Measurements from ENCODE around the gene NELL2.

NELL2 gene

DNA sequence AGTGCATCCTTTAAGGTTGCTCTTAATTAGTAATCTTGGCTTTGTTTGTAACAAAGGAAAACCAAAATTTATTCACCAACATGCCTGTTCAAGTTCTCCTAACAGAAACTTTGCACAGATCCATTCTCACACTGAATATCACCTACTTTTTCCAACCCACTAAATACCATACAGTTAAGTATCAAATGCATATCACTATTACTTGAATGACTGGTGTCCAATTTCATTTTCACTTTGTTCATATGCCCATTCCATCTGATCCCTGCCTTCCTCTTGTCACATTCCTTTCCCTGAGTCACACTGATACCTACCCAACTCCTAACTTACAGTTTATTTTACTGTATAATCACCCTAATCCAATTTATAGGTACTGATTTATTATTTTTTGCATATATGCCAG lies 286.4 kb downstream of the NELL2 start:
- no peak for DNase-seq

- no peak for DNase-seq
These were observed 287.5 kb downstream of the NELL2 start for GRCh38 chr12:44588651-44589050.

DNA sequence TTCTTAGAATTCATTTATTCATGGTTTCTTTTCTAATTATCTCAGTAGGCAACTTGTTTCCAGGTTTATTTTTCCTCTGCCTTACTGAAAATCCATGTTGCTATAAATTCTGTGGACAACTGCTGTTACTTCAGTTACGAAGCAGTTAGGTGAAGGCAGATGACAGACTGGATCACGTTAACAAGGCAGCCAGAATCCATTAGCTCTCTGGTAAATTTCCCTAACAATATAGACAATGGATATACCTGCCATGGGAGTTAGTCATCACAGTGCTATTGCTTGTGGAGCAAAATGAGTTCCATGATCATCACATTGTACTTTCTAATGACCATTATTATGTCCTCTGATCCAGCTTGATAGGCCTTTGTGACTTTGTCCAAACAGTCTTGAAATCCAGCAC lies 291.5 kb downstream of the NELL2 start:
- no peak for DNase-seq

- no peak for DNase-seq
These were observed 293.6 kb downstream of the NELL2 start for GRCh38 chr12:44582521-44582920.

DNA sequence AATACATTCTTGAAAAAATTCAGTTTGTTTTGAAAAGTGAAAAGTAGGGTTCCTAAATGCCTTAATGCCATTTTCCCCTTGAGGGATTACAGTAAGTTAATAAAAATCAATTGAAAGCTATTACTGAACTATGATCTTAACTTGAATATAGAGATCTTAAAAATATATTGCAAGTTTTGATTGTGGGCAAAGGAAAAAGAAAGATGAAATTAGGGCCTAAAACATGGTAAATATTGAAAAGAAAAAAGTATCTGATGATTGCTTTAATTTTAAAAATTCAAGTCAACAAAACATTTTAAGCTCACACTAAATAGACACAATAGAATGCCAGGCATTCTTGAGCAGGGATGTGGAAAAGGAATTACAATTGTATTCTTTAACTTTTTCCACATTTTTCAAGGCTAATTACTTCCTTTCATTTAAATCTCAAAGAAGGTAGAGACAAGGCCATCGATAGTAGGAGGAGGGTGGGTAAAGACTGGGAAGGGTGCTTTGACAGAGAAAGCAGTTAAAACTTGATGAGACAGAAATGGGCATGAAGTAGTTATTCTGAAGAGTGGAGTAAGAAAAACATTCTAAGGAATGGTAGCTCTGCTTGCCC lies 294.4 kb downstream of the NELL2 start:
- DNase-seq, result no peak

DNA sequence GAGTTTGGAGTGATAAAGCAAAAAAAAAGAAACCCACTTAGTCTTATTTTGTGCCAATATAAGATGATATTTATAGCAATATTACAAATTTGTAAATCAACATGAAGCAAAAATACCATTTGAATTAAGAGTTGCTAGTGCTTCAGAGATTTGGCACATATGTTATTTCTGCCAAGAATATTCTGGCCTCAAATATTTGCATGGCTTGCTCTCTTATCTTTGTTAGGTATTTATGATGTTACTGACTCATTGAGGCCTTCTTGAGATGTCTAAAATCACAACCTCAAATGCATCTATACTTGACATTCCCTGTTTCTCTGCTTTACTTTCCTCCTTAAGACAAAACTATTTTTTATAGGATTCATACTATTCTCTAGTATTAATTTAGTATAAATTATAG lies 301.5 kb downstream of the NELL2 start:
- DNase-seq, result no peak

DNA sequence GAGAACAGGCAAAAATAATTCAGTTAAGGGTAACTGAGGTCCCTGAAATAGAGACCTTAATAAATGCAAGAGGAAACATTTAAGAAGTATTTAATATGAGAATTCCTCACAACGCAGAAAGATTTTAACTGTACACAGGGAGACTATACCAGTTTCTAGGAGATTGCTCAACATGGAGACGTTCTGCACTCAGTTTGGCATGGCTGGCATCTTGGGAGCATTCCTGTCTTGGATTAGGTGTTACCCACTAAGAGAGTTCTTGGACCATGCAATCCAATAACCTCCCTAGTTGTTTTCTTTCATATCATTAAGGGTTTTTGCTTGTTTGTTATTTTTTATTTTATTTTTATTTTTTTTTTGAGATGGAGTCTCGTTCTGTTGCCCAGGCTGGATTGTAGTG lies 302.4 kb downstream of the NELL2 start:
- DNase-seq, result no peak

GRCh38 chr12:44571006-44571550 lies 305.0 kb downstream of the NELL2 start:
- no peak for DNase-seq

DNA sequence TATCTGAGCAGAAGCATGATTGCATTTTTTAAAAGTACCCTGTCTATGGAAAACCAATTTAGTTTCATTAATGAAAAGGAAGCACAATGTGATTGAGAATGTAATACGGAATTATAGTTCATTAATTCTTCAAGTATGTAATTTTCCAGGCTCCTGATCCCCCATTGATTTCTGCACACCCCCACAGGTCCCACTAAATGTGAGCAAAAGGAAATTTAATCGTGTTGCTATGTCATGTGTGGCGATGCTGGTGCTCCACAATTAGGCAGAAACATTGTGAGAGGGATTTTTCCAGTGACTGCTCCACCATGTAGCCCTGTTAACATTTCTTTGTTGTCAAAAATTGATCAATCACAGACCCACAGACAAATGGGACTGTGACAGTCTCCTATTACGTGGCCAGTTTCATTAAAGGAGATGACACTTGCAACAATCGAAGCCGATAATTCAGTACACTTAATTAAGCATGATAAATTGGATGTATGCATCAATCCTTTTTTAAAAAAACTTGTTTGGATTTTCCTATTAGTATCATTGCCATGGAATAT lies 306.0 kb downstream of the NELL2 start:
- DNase-seq, result no peak

- no peak for DNase-seq
These were observed 311.0 kb downstream of the NELL2 start for GRCh38 chr12:44565163-44565562.

GRCh38 chr12:44563486-44563885 lies 312.6 kb downstream of the NELL2 start:
- no peak for DNase-seq

GRCh38 chr12:44558340-44559100 lies 317.6 kb downstream of the NELL2 start:
- no peak for DNase-seq

GRCh38 chr12:44555454-44555853 lies 320.7 kb downstream of the NELL2 start:
- DNase-seq, result no peak

GRCh38 chr12:44551631-44552030 lies 324.5 kb downstream of the NELL2 start:
- no peak for DNase-seq

DNA sequence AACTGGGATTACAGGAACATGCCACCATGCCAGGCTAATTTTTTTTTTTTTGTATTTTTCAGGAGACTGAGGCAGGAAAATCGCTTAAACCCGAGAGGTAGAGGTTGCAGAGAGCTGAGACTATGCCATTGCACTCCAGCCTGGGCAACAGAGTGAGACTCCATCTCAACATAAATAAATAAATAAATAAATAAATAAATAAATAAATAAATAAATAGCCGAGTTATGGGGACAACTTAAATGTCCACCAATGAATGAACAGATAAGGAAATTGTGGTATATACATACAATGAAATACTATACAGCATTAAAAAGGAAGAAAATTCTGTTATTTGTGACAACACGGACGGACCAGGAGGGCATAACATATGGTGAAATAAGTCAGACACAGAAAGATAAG lies 325.7 kb downstream of the NELL2 start:
- no peak for DNase-seq

- no peak for DNase-seq
These were observed 330.1 kb downstream of the NELL2 start for GRCh38 chr12:44546060-44546459.

DNA sequence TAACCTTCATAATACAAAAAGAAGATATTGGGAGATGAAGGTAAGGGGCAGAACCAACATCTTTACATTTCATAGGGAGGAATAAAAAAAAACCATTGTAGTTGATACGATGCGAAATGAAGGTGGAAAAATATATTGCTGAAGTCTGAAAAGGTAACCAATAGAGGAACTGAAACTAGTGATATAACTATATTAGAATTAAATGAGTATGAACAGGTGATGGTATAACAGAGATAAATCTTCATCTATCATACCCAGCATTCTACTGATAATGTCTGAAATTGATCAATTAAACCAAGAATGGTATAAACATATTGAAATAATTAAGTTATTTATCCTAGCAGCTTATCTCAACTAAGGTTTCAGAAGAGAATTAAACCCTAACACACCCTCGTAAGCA lies 332.1 kb downstream of the NELL2 start:
- no peak for DNase-seq

DNA sequence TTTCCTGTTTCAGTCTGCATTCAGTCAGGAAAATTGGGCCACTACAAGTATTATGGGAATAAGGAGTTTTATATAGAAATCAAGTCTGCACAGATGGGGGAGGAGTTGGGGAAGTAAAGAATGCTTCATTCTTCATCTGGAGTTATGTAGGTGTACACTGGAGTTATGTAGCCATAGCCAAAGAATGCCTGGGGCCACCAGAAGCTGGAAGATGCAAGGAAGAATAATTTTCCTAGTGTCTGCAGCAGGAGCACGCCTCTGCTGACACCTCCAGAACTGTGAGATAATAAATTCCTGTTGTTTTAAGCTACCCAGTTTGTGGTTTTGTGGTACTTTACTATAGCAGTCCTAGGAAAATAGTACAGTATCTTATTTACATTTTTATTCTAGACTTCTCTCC lies 333.4 kb downstream of the NELL2 start:
- no peak for DNase-seq

DNA sequence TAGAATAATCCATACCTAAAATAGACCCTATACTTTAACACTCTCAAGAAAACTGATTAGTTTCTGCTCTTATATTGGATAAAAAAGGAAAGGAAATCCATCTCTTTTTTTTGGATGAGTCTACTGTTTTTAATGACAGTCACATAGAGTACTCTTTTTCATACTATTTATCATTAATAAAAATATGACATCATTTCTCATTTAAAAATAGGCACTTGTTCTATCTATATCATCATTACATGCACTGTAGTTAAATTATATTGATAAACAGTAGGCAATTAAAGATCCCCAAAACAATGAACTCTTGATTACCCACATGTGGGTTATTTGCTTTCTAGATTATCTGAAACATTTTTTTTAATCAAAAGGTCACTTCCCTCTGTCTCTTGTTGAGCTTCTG lies 338.8 kb downstream of the NELL2 start:
- DNase-seq, result no peak

- no peak for DNase-seq
These were observed 343.2 kb downstream of the NELL2 start for GRCh38 chr12:44532940-44533339.

DNA sequence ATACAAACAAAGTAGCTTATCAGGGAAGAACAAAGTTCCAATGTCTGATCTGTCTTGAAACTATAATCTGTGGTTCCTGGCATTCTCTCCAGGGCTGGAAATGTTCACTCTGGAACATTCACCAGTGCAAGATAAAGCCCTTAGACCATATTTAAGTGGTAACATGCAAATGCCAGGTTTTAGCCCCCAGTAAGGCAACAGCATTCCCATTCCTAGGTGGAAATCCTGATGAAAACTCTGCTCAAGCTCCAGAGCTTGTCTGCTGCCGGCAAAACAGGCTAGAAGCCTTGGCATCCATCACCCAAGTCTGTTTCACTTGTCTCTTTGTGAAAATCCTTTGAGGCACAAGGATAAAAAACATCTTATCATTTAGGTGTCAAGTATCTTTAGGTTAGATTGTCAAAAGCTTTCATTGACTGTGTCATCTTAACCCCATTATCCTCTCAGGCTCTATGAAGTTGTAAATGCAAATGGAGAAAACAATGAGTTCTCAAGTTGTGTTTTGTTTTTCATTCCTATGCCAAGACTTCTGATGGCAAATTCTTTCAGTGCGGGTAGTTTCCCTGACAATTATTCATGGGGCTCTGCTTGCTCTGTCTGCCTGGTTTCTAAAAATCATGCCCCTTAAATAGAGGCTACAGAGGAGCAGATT lies 344.7 kb downstream of the NELL2 start:
- DNase-seq, result no peak

- DNase-seq, result no peak
These were observed 349.4 kb downstream of the NELL2 start for GRCh38 chr12:44526655-44527182.

Data from inflammatory macrophage treated with lipopolysaccharide for 4 hours (primary cell).